T-cell (primary cell): ENCODE data around the gene SLC30A3. TPM values are rescaled to one million over a fixed set of nuclear protein-coding genes. Genes with fewer than 3 reads are reported as not detected.

Experiments
- ATAC-seq, 4 experiments: fragments of 200-7000 bp in 3 of 4; fragments of 150-1000 bp in 1 of 4; cut with Tn5 transposase; replicated peaks in 1 of 4; 1 replicate in 3 of 4; 2 replicates in 1 of 4; pipeline ENCODE4 v1.10.0; 2021; ENCODE audit warnings: moderate library complexity in 3 of 4, mild to moderate bottlenecking in 2 of 4, moderate number of reproducible peaks in 1 of 4
- CTCF ChIA-PET, 2 donors: fragments of 300-600 bp; sonication (Branson Sonifier 250); formaldehyde crosslinking; loops; one replicate each; lab custom pipeline; 2022; ENCODE audit warnings: antibody characterized with exemption in 2 of 2; lab: Charles Lee
- POLR2A ChIA-PET, 2 donors: fragments of 300-600 bp; sonication (Branson Sonifier 250); formaldehyde crosslinking; loops; one replicate each; lab custom pipeline; 2022; ENCODE audit warnings: antibody characterized with exemption in 2 of 2; lab: Charles Lee
- DNase-seq, 35 experiments: peaks; one replicate each; pipeline versions ENCODE4 v3.0.0 to v3.0.0-alpha.2; 2013 to 2023
- H3K27ac ChIP-seq: one replicate; pipeline ENCODE4 v1.5.1; 2013; ENCODE audit warnings: low read length
- H3K27me3 ChIP-seq, 2 experiments: replicated peaks in 1 of 2; 1 replicate in 1 of 2; 2 replicates in 1 of 2; pipeline versions ENCODE4 v1.6.1 to v1.7.0; 2013; ENCODE audit warnings: low read length in 1 of 2, mixed read lengths in 1 of 2; ENCODE audit not compliant: control insufficient read depth in 2 of 2, insufficient read depth in 2 of 2; ENCODE audit errors: extremely low read depth in 1 of 2
- H3K36me3 ChIP-seq, 2 donors: 1 replicate in 1 of 2; 2 replicates in 1 of 2; pipeline versions ENCODE4 v1.6.1 to v1.7.0; 2013; ENCODE audit warnings: low read length in 1 of 2; ENCODE audit not compliant: control insufficient read depth in 2 of 2, insufficient read depth in 1 of 2; ENCODE audit errors: extremely low read depth in 1 of 2
- H3K4me1 ChIP-seq, 2 experiments: 1 replicate in 1 of 2; 2 replicates in 1 of 2; pipeline versions ENCODE4 v1.6.1 to v1.7.0; 2013; ENCODE audit warnings: low read length in 2 of 2, mixed read lengths in 1 of 2; ENCODE audit not compliant: insufficient read depth in 2 of 2, control insufficient read depth in 1 of 2; ENCODE audit errors: extremely low read depth in 1 of 2
- H3K4me3 ChIP-seq, 2 donors: 1 replicate in 1 of 2; 2 replicates in 1 of 2; pipeline versions ENCODE4 v1.5.1 to v1.7.0; 2013; ENCODE audit warnings: mild to moderate bottlenecking in 2 of 2, low read length in 1 of 2, moderate library complexity in 1 of 2; ENCODE audit not compliant: control insufficient read depth in 1 of 2; ENCODE audit errors: extremely low read depth in 1 of 2
- H3K9me3 ChIP-seq: 2 replicates; pipeline ENCODE4 v1.7.0; 2013
- H3K27ac Mint-ChIP-seq, 2 donors: one replicate each; pipeline ENCODE4 v1.8.0; 2020 to 2021; ENCODE audit warnings: mild to moderate bottlenecking in 2 of 2, mixed read lengths in 2 of 2
- H3K27me3 Mint-ChIP-seq, 2 donors: one replicate each; pipeline ENCODE4 v1.8.0; 2021 to 2022; ENCODE audit warnings: mixed read lengths in 2 of 2
- H3K36me3 Mint-ChIP-seq: one replicate; pipeline ENCODE4 v1.8.0; 2021; ENCODE audit warnings: mixed read lengths
- H3K4me1 Mint-ChIP-seq, 3 donors: one replicate each; pipeline ENCODE4 v1.8.0; 2020 to 2022; ENCODE audit warnings: mixed read lengths in 3 of 3, mild to moderate bottlenecking in 1 of 3
- H3K4me3 Mint-ChIP-seq, 3 donors: one replicate each; pipeline ENCODE4 v1.8.0; 2020 to 2022; ENCODE audit warnings: mild to moderate bottlenecking in 3 of 3, mixed read lengths in 3 of 3, moderate library complexity in 3 of 3
- H3K9me3 Mint-ChIP-seq, 3 donors: one replicate each; pipeline ENCODE4 v1.8.0; 2020 to 2022; ENCODE audit warnings: mixed read lengths in 3 of 3
- WGBS: methylation state at CpG from one replicate; pipeline ENCODE4 v1.1.5; 2013; ENCODE audit warnings: missing lambda C conversion rate; ENCODE audit not compliant: insufficient coverage; 5-methylcytosine and 5-hydroxymethylcytosine counted together
- total RNA-seq, 35 experiments: library from RNA in 6 of 35; stranded (reverse) in 6 of 35; fragments of 120-200 nt in 1 of 35; gene quantifications; one replicate each; pipeline versions ENCODE4 v1.2.1 to v1.2.4 and lab custom pipeline; 2013 to 2026

SLC30A3 gene
- total RNA-seq, 5 donors from 2014 or later (not counting 1 experiment from before 2014, with no cell fraction given), result 0.06 to 0.26 TPM; not detected in 3

- Mint-ChIP-seq H3K4me1 (peaks cover 28 to 35% (median 30%) of the 10 kb centered on the region in 3 donors), H3K4me3 (peak overlapping the region; percentile 37 to 87 (median 64)), H3K36me3 (no peaks in the 10 kb centered on the region), H3K27me3 (peaks cover 54 to 69% of the 10 kb centered on the region in 2 donors), H3K9me3 (no peaks in the 10 kb centered on the region), H3K27ac (no peak overlapping the region)
- ChIA-PET POLR2A (no interaction called here), CTCF (no interaction called here)
- ATAC-seq, result no peak
- Histone ChIP-seq H3K36me3 (no peaks in the 10 kb centered on the region), H3K4me3 (peak overlapping the region in 1 of 2 donors; percentile 66), H3K9me3 (no peaks in the 10 kb centered on the region), H3K27me3 (peaks cover 21 to 93% of the 10 kb centered on the region in 2 experiments), H3K27ac (no peak overlapping the region), H3K4me1 (peaks cover 5 to 42% of the 10 kb centered on the region in 2 experiments)
- no peak for DNase-seq
- WGBS, result 84% methylated on average over 6 of the region's 11 CpGs
Observed at GRCh38 chr2:27261241-27261925, 1.5 kb downstream of the SLC30A3 start.

- H3K27ac Mint-ChIP-seq, result no peak overlapping the region
- Histone ChIP-seq H3K4me1 (peaks cover 0 to 16% of the 10 kb centered on the region in 2 experiments), H3K27ac (no peak overlapping the region), H3K4me3 (no peak overlapping the region), H3K9me3 (no peaks in the 10 kb centered on the region), H3K36me3 (no peaks in the 10 kb centered on the region), H3K27me3 (peaks cover 15 to 83% of the 10 kb centered on the region in 2 experiments)
- peaks cover 63 to 74% of the 10 kb centered on the region in 2 donors for H3K27me3 Mint-ChIP-seq
- ChIA-PET POLR2A (no interaction called here), CTCF (interaction anchor here in 1 of 2 donors (0.6 kb wide), 1 partner anchor 342 kb away, joined by 3 read pairs; no protein-coding TSS in a partner anchor)
- peaks cover 8 to 16% (median 14%) of the 10 kb centered on the region in 3 donors for H3K4me1 Mint-ChIP-seq
- 86% methylated on average over 8 of the region's 8 CpGs for WGBS
- no peaks in the 10 kb centered on the region for H3K36me3 Mint-ChIP-seq
- H3K4me3 Mint-ChIP-seq, result no peak overlapping the region
- ATAC-seq (no peak), DNase-seq (no peak)
- H3K9me3 Mint-ChIP-seq, result no peaks in the 10 kb centered on the region
Observed at GRCh38 chr2:27258051-27258450, 4.8 kb downstream of the SLC30A3 start.

- ATAC-seq, result no peak
- H3K9me3 Mint-ChIP-seq, result no peaks in the 10 kb centered on the region
- Histone ChIP-seq H3K9me3 (no peaks in the 10 kb centered on the region), H3K27me3 (peaks cover 15 to 78% of the 10 kb centered on the region in 2 experiments), H3K4me1 (peaks cover 0 to 7% of the 10 kb centered on the region in 2 experiments), H3K36me3 (no peaks in the 10 kb centered on the region), H3K4me3 (no peak overlapping the region), H3K27ac (no peak overlapping the region)
- ChIA-PET CTCF (interaction anchor here in 1 of 2 donors (1.7 kb wide), 1 partner anchor 23 kb away, joined by 5 read pairs; no protein-coding TSS in a partner anchor), POLR2A (no interaction called here)
- H3K4me1 Mint-ChIP-seq, result peaks cover 7 to 13% (median 13%) of the 10 kb centered on the region in 3 donors
- no peaks in the 10 kb centered on the region for H3K36me3 Mint-ChIP-seq
- 82% methylated on average over 6 of the region's 7 CpGs for WGBS
- H3K27ac Mint-ChIP-seq, result no peak overlapping the region
- peaks cover 63 to 74% of the 10 kb centered on the region in 2 donors for H3K27me3 Mint-ChIP-seq
- no peak for DNase-seq
- H3K4me3 Mint-ChIP-seq, result no peak overlapping the region
Observed at GRCh38 chr2:27256855-27257454, 5.9 kb downstream of the SLC30A3 start.

GRCh38 chr2:27255660-27256059 is 7.2 kb downstream of the SLC30A3 start:
- no peak overlapping the region for H3K27ac Mint-ChIP-seq
- Histone ChIP-seq H3K36me3 (no peaks in the 10 kb centered on the region), H3K27ac (no peak overlapping the region), H3K27me3 (peaks cover 8 to 78% of the 10 kb centered on the region in 2 experiments), H3K9me3 (no peaks in the 10 kb centered on the region), H3K4me3 (no peak overlapping the region), H3K4me1 (no peaks in the 10 kb centered on the region)
- no peak for DNase-seq
- H3K36me3 Mint-ChIP-seq, result no peaks in the 10 kb centered on the region
- ATAC-seq, result no peak
- H3K9me3 Mint-ChIP-seq, result no peaks in the 10 kb centered on the region
- CTCF ChIA-PET, result interaction anchor here (0.9 to 1.7 kb wide), 2 partner anchors 9 to 24 kb away, joined by 3 to 5 read pairs; no protein-coding TSS in a partner anchor
- POLR2A ChIA-PET, result interaction anchor here in 1 of 2 donors (0.6 kb wide), 1 partner anchor 14 kb away, joined by 3 read pairs; no protein-coding TSS in a partner anchor
- H3K4me3 Mint-ChIP-seq, result no peak overlapping the region
- 83% methylated on average over 1 of the region's 1 CpG for WGBS
- H3K4me1 Mint-ChIP-seq, result peaks cover 0 to under 1% (median under 1%) of the 10 kb centered on the region in 3 donors
- peaks cover 58 to 76% of the 10 kb centered on the region in 2 donors for H3K27me3 Mint-ChIP-seq

GRCh38 chr2:27255187-27255586 is 7.7 kb downstream of the SLC30A3 start:
- no peak overlapping the region for H3K4me3 Mint-ChIP-seq
- H3K4me1 ChIP-seq, result peaks cover 0 to 4% of the 10 kb centered on the region in 2 experiments
- DNase-seq (no peak), ATAC-seq (no peak)
- no peak overlapping the region for H3K27ac Mint-ChIP-seq
- H3K36me3 Mint-ChIP-seq, result no peaks in the 10 kb centered on the region
- no peak overlapping the region for H3K27ac ChIP-seq
- ChIA-PET POLR2A (interaction anchor here in 1 of 2 donors (0.6 kb wide), 1 partner anchor 14 kb away, joined by 3 read pairs; no protein-coding TSS in a partner anchor), CTCF (interaction anchor here in 1 of 2 donors (0.9 kb wide), 1 partner anchor 10 kb away, joined by 3 read pairs; no protein-coding TSS in a partner anchor)
- peaks cover 3 to 78% of the 10 kb centered on the region in 2 experiments for H3K27me3 ChIP-seq
- no peaks in the 10 kb centered on the region for H3K9me3 Mint-ChIP-seq
- peaks cover 53 to 73% of the 10 kb centered on the region in 2 donors for H3K27me3 Mint-ChIP-seq
- no peaks in the 10 kb centered on the region for H3K36me3 ChIP-seq
- WGBS, result 73% methylated on average over 10 of the region's 13 CpGs
- H3K9me3 ChIP-seq, result no peaks in the 10 kb centered on the region
- peaks cover 0 to 2% (median 0%) of the 10 kb centered on the region in 3 donors for H3K4me1 Mint-ChIP-seq
- H3K4me3 ChIP-seq, result no peak overlapping the region

- Mint-ChIP-seq H3K4me1 (peaks cover 0 to 2% (median 0%) of the 10 kb centered on the region in 3 donors), H3K9me3 (no peaks in the 10 kb centered on the region), H3K4me3 (no peak overlapping the region), H3K36me3 (no peaks in the 10 kb centered on the region), H3K27me3 (peaks cover 32 to 50% of the 10 kb centered on the region in 2 donors), H3K27ac (no peak overlapping the region)
- peaks cover 0 to 54% of the 10 kb centered on the region in 2 experiments for H3K27me3 ChIP-seq
- ATAC-seq, result no peak
- 89% methylated on average over 9 of the region's 13 CpGs for whole genome bisulfite sequencing
- DNase-seq, result no peak
- H3K27ac ChIP-seq, result no peak overlapping the region
- ChIA-PET POLR2A (interaction anchor here in 1 of 2 donors (0.8 kb wide), 1 partner anchor 11 kb away, joined by 4 read pairs; the partner anchor contains the start of gene SLC30A3), CTCF (no interaction called here)
- H3K4me1 ChIP-seq, result peaks cover 0 to 7% of the 10 kb centered on the region in 2 experiments
- H3K4me3 ChIP-seq, result no peak overlapping the region
- H3K9me3 ChIP-seq, result no peaks in the 10 kb centered on the region
- H3K36me3 ChIP-seq, result no peaks in the 10 kb centered on the region
Observed at GRCh38 chr2:27251766-27252165, 11.1 kb downstream of the SLC30A3 start.
